ENCODE data around the gene PSTPIP2.

GRCh38 chr18:46010050-46010449, 62.0 kb downstream of the PSTPIP2 start:
- TF ChIP-seq REST (IDR thresholded peaks at IDR 0.05; ENCODE audit: unreplicated experiment) = no peak
- TF ChIP-seq POLR2AphosphoS5 (IDR thresholded peaks at IDR 0.05; ENCODE audit: low read depth) = no peak
- no peak for TF ChIP-seq EZH2 (IDR thresholded peaks at IDR 0.05; ENCODE audit: low read depth, unreplicated experiment)
- TF ChIP-seq CTCF (conservative IDR thresholded peaks at IDR 0.05; ENCODE audit: low read depth in 2 of 2) = no peak
- TF ChIP-seq ETS1 (IDR thresholded peaks at IDR 0.05) = no peak
- TF ChIP-seq EZH2phosphoT487 (IDR thresholded peaks at IDR 0.05; ENCODE audit: unreplicated experiment) = no peak
- TF ChIP-seq ZNF114 (CRISPR knock-in tag; IDR thresholded peaks at IDR 0.05) = no peak
- TF ChIP-seq CREB1 (CRISPR knock-in tag; IDR thresholded peaks at IDR 0.05; ENCODE audit: low read depth) = no peak
- TF ChIP-seq STAT1 (IDR thresholded peaks at IDR 0.05; ENCODE audit: unreplicated experiment) = no peak
